Heart left ventricle (tissue), 13 donors: ENCODE measurements around the gene PTBP3.

Experiments
- POLR2A ChIP-seq, 2 donors: fragments of 450-650 bp; IDR thresholded peaks; one replicate each; pipeline ENCODE4 v1.6.1; 2017; ENCODE audit warnings: antibody characterized with exemption in 2 of 2, mild to moderate bottlenecking in 2 of 2, moderate library complexity in 2 of 2
- TF ChIP-seq, protein P1 (sequence below), 12 donors: fragments of 200-600 bp; sonication (generic) in 4 of 12; IDR thresholded peaks; one replicate each; pipeline versions ENCODE4 v1.5.0 to v1.8.0; 2018 to 2022; ENCODE audit warnings: antibody characterized with exemption in 12 of 12, mild to moderate bottlenecking in 5 of 12
- donor health status: ischemic (EF 13 %, LVEDD 7.1; RV severe dilation, severe dysfunction).
- donor health status: DM: no; HTN: yes; CAD: no.
- donor health status: DM: no; HTN: no; CAD: no.
- donor health status: ischemic (EF 25% LVEDD 6.9; RV normal size, moderate dysfunction).
- donor health status: ischemic (EF 25% LVEDD 5.7; RV mildly dilated, moderate dysfunction).
- donor health status: ischemic (EF 35%, LVEDD 5.7; RV mildly dilated, moderate dysfunction).
- donor health status: nonischemic (EF 11% LVEDD 7.7; RV severe dilation, severe dysfunction).
- donor health status: DM: yes; HTN: yes; CAD: no.
- donor health status: PGD.
- donor health status: ischemic (EF 29% LVEDD 5.4; RV normal size, mild dysfunction).
- donor health status: nonischemic (EF 23%, LVEDD 6.1; RV moderate dilation, normal function).

DNA sequence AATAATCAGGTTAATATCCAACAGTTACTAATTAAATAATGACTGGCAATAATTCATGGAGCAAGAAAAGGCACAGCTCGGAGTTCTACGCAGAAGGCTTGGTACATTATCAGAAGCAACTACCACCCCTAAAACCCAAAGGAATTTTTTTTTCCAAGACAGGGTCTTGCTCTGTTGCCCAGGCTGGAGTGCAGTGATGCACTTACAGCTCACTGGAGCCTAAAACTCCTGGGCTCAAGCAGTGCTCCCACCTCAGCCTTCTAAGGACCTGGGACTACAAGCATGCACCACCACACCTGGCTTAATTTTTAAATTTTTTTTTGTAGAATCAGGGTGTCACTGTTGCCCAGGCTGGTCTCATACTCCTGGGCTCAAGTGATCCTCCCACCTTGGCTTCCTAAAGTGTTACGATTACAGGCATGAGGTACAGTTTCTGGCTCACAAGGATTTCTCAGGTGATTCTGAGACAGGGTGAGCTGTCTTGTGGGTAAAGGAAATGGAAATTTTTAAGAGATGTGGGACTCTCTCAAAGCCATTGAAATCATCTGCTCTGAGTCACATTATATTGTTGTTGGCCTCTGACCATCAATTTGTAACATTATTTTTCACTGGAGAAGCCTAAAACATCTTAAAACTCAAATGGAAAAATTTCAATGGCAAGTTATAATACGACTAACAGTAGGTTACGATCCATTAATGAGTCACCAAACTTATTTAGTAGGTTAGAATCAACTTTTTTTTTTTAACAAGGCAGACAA lies 26.8 kb upstream of the PTBP3 start:
- TF ChIP-seq, protein P1, sequence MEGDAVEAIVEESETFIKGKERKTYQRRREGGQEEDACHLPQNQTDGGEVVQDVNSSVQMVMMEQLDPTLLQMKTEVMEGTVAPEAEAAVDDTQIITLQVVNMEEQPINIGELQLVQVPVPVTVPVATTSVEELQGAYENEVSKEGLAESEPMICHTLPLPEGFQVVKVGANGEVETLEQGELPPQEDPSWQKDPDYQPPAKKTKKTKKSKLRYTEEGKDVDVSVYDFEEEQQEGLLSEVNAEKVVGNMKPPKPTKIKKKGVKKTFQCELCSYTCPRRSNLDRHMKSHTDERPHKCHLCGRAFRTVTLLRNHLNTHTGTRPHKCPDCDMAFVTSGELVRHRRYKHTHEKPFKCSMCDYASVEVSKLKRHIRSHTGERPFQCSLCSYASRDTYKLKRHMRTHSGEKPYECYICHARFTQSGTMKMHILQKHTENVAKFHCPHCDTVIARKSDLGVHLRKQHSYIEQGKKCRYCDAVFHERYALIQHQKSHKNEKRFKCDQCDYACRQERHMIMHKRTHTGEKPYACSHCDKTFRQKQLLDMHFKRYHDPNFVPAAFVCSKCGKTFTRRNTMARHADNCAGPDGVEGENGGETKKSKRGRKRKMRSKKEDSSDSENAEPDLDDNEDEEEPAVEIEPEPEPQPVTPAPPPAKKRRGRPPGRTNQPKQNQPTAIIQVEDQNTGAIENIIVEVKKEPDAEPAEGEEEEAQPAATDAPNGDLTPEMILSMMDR (IDR thresholded peaks at IDR 0.05): no peak
- no peak for TF ChIP-seq POLR2A (IDR thresholded peaks at IDR 0.05)
